HepG2 (cell line): Measurements from ENCODE around the gene MRI1. TPM values are rescaled to one million over a fixed set of nuclear protein-coding genes. Genes with fewer than 3 reads are reported as not detected.
A peak's percentile ranks its signal among the peaks of the same experiment; 100 is the strongest.

Experiments used
- ATAC-seq: fragments of 200-7000 bp; cut with Tn5 transposase; 3 replicates; pipeline ENCODE4 v1.9.1; 2020; ENCODE audit warnings: mild to moderate bottlenecking, moderate library complexity
- BruUV-seq: library from RNA; stranded (reverse); fragments of 400-500 nt; replicated peaks from 2 replicates; lab custom pipeline; 2021; lab: Mats Ljungman, UMichigan
- CTCF ChIA-PET: fragments of 300-600 bp; formaldehyde crosslinking; extraction: SDS; loops from one replicate; lab custom pipeline; 2021; ENCODE audit warnings: low total read pairs, inconsistent platforms, low intra/inter-chr PET ratio; lab: Yijun Ruan, JAX
- POLR2A ChIA-PET: fragments of 350-600 bp; sonication (Branson Sonifier 250); formaldehyde crosslinking; loops from one replicate; lab custom pipeline; 2020; ENCODE audit warnings: antibody characterized with exemption, inconsistent platforms; lab: Yijun Ruan, JAX
- DNase-seq: peaks from one replicate; pipeline ENCODE4 v3.0.0-alpha.2; 2015; ENCODE audit warnings: low spot score
- FAIRE-seq: peaks from 3 replicates; lab custom pipeline; 2011; peaks lifted over from hg19 to GRCh38; lab: Jason Lieb, UNC
- H2AFZ ChIP-seq: one replicate; pipeline ENCODE4 v1.6.1; 2011; ENCODE audit warnings: low read length, inconsistent platforms
- H3K27ac ChIP-seq: fragments of 300-600 bp; 3 replicates; pipeline ENCODE4 v1.8.0; 2011; ENCODE audit warnings: mixed run types, mild to moderate bottlenecking, mixed read lengths, low read length, inconsistent platforms; ENCODE audit not compliant: insufficient read depth; ENCODE audit errors: extremely low read length
- H3K27me3 ChIP-seq, 2 experiments: fragments of 200-600 bp in 1 of 2; 2 replicates in 1 of 2; 3 replicates in 1 of 2; pipeline versions ENCODE4 v1.6.0 to v1.8.0; 2011; ENCODE audit warnings: low read length in 2 of 2, mild to moderate bottlenecking in 2 of 2, moderate library complexity in 2 of 2, inconsistent platforms in 1 of 2; ENCODE audit not compliant: insufficient read depth in 2 of 2, control insufficient read depth in 1 of 2
- H3K36me3 ChIP-seq, 2 experiments: fragments of 200-600 bp in 1 of 2; replicated peaks in 1 of 2; 2 replicates in 1 of 2; 3 replicates in 1 of 2; pipeline versions ENCODE4 v1.5.1 to v1.8.0; 2011; ENCODE audit warnings: low read length in 2 of 2, inconsistent platforms in 1 of 2; ENCODE audit not compliant: insufficient read depth in 2 of 2, control insufficient read depth in 1 of 2
- H3K4me1 ChIP-seq: 2 replicates; pipeline ENCODE4 v1.5.1; 2012; ENCODE audit warnings: low read length, inconsistent platforms; ENCODE audit not compliant: insufficient read depth
- H3K4me2 ChIP-seq: 2 replicates; pipeline ENCODE4 v1.6.0; 2011; ENCODE audit warnings: low read depth, low read length, inconsistent platforms
- H3K4me3 ChIP-seq, 3 experiments: fragments of 200-600 bp in 1 of 3; sonication (generic), shearing (Covaris generic) in 1 of 3; replicated peaks in 1 of 3; 2 replicates each; pipeline ENCODE4 v1.5.1; 2011 to 2016; ENCODE audit warnings: low read length in 3 of 3, inconsistent platforms in 2 of 3, low read depth in 2 of 3, mild to moderate bottlenecking in 2 of 3, control low read depth in 1 of 3, mixed read lengths in 1 of 3; ENCODE audit not compliant: insufficient read depth in 1 of 3
- H3K79me2 ChIP-seq: one replicate; pipeline ENCODE4 v1.6.1; 2011; ENCODE audit warnings: low read length, inconsistent platforms; ENCODE audit not compliant: insufficient read depth
- H3K9ac ChIP-seq: 2 replicates; pipeline ENCODE4 v1.6.0; 2011; ENCODE audit warnings: mild to moderate bottlenecking, low read depth, low read length, inconsistent platforms; ENCODE audit not compliant: insufficient read depth
- H3K9me3 ChIP-seq: 2 replicates; pipeline ENCODE4 v1.5.1; 2012; ENCODE audit warnings: mild to moderate bottlenecking, low read length
- H4K20me1 ChIP-seq: 2 replicates; pipeline ENCODE4 v1.6.0; 2011; ENCODE audit warnings: inconsistent platforms, mild to moderate bottlenecking, low read length, moderate library complexity; ENCODE audit not compliant: insufficient read depth
- ARNTL ChIP-seq: sonication (generic); formaldehyde crosslinking; IDR thresholded peaks from 2 replicates; pipeline ENCODE4 v1.4.0; 2020; ENCODE audit warnings: mild to moderate bottlenecking, missing genetic modification reagents
- ATF7 ChIP-seq, 2 experiments: fragments of 450-650 bp in 1 of 2; sonication (generic) in 1 of 2; formaldehyde crosslinking in 1 of 2; IDR thresholded peaks; 2 replicates each; pipeline versions ENCODE4 v1.4.0 to v1.6.1; 2016 to 2020; ENCODE audit warnings: antibody characterized with exemption in 1 of 2, mild to moderate bottlenecking in 1 of 2, missing genetic modification reagents in 1 of 2
- MAZ ChIP-seq, 2 experiments: sonication (generic) in 1 of 2; formaldehyde crosslinking in 1 of 2; IDR thresholded peaks; 2 replicates each; pipeline versions ENCODE4 v1.5.0 to v1.6.1; 2012 to 2020; ENCODE audit warnings: low read depth in 2 of 2, mild to moderate bottlenecking in 2 of 2, borderline replicate concordance in 1 of 2, improper control_type of control experiment in 1 of 2, low read length in 1 of 2, missing genetic modification reagents in 1 of 2, moderate library complexity in 1 of 2
- ZGPAT ChIP-seq: IDR thresholded peaks from 2 replicates; pipeline ENCODE4 v1.6.1; 2016; ENCODE audit warnings: mild to moderate bottlenecking
- ZNF317 ChIP-seq: sonication (generic); formaldehyde crosslinking; IDR thresholded peaks from 2 replicates; pipeline ENCODE4 v1.5.0; 2020; ENCODE audit warnings: mild to moderate bottlenecking, missing genetic modification reagents
- ZNF33A ChIP-seq: sonication (generic); formaldehyde crosslinking; IDR thresholded peaks from 2 replicates; pipeline ENCODE4 v1.5.1; 2020; ENCODE audit warnings: missing genetic modification reagents, mild to moderate bottlenecking, moderate library complexity, borderline replicate concordance
- ZNF550 ChIP-seq: sonication (generic); formaldehyde crosslinking; IDR thresholded peaks from 2 replicates; pipeline ENCODE4 v1.4.0; 2020; ENCODE audit warnings: mild to moderate bottlenecking, missing genetic modification reagents, borderline replicate concordance
- ZNF782 ChIP-seq: sonication (generic); formaldehyde crosslinking; IDR thresholded peaks from 2 replicates; pipeline ENCODE4 v1.4.0; 2020; ENCODE audit warnings: missing genetic modification reagents, mild to moderate bottlenecking, borderline replicate concordance
- WGBS: methylation state at CpG from one replicate; pipeline ENCODE4 v1.1.6; 2017; ENCODE audit warnings: low lambda C conversion rate; 5-methylcytosine and 5-hydroxymethylcytosine counted together
- in situ Hi-C: cut with HindIII; loops from 2 replicates; pipeline ENCODE4 v1.10.0; 2017; ENCODE audit warnings: low pct_unique_long_range_greater_than_20kb; ENCODE audit not compliant: extremely low pct_ligation_motif_present
- intact Hi-C: fragments of 100-400 bp; cut with micrococcal nuclease; formaldehyde crosslinking; loops from one replicate; pipeline ENCODE4 v1.10.0; 2022; ENCODE audit not compliant: unreplicated experiment
- polyA plus RNA-seq, 8 experiments: library from polyadenylated mRNA; depleted of rRNA in 3 of 8; stranded (reverse) in 7 of 8; unstranded in 1 of 8; fragments of >200 nt; fragmentation: Illumina TruSeq in 4 of 8; extraction: Trizol in 4 of 8; gene quantifications; 2 replicates each; pipeline versions ENCODE4 v1.2.1 to v1.2.3, GENCODE V29; 2011 to 2016; ENCODE audit warnings: low read depth in 4 of 8, missing spikeins in 1 of 8, mixed read lengths in 1 of 8; ENCODE audit not compliant: insufficient read depth in 1 of 8
- total RNA-seq, 5 experiments: library from RNA; depleted of rRNA; stranded (reverse); fragments of >200 nt; fragmentation: Illumina TruSeq; extraction: Trizol; gene quantifications; 2 replicates each; pipeline ENCODE4 v1.2.3, GENCODE V29; 2016; ENCODE audit warnings: low read depth in 1 of 5

The MRI1 gene
- total and polyA plus RNA-seq, 2 of the 13 experiments (the other 11 are each of a cell fraction or from before 2014, with no cell fraction given): 20.1 to 20.6 TPM

- Histone ChIP-seq H3K9me3 (no peaks in the 10 kb centered on the region), H3K4me3 (no peak overlapping the region), H2AFZ (no peak overlapping the region), H3K36me3 (no peaks in the 10 kb centered on the region), H3K4me2 (no peak overlapping the region), H3K9ac (no peak overlapping the region), H3K79me2 (peaks cover 6% of the 10 kb centered on the region), H3K4me1 (peaks cover 39% of the 10 kb centered on the region), H3K27me3 (no peaks in the 10 kb centered on the region), H3K27ac (no peak overlapping the region), H4K20me1 (no peaks in the 10 kb centered on the region)
- in situ Hi-C loops: loop anchor here (10.0 kb wide), 1 partner anchor 453 kb away; no protein-coding TSS in a partner anchor
- DNase-seq (no peak), ATAC-seq (no peak), FAIRE-seq (no peak)
- 74% methylated on average over 7 of the region's 8 CpGs for WGBS
- POLR2A ChIA-PET: no interaction called here
- intact Hi-C loops: no loop called here
- BruUV-seq: no TSS peak
- CTCF ChIA-PET: no interaction called here
- TF ChIP-seq ATF7 (IDR thresholded peaks at IDR 0.05) (peak; percentile 73), ATF7 (CRISPR knock-in tag; IDR thresholded peaks at IDR 0.05) (no peak), ZNF782 (CRISPR knock-in tag) (no peak)
Measured at GRCh38 chr19:13727798-13728197, 36.5 kb upstream of the MRI1 start.

- no TSS peak for BruUV-seq
- ATAC-seq: no peak
Measured at GRCh38 chr19:13729859-13730258, 34.5 kb upstream of the MRI1 start.

More at GRCh38 chr19:13729859-13730258, 34.5 kb upstream of the MRI1 start:
- no peak overlapping the region for H3K4me2 ChIP-seq
- in situ Hi-C loops: loop anchor here (10.0 kb wide), 1 partner anchor 455 kb away; no protein-coding TSS in a partner anchor
- DNase-seq: no peak
- no peak for TF ChIP-seq ZNF550 (CRISPR knock-in tag)
- no peak for TF ChIP-seq ZNF317 (CRISPR knock-in tag)
- TF ChIP-seq ZNF33A: no peak
- no peak for TF ChIP-seq MAZ (IDR thresholded peaks at IDR 0.05; ENCODE audit: borderline replicate concordance, low read depth, low read length)
- TF ChIP-seq MAZ (CRISPR knock-in tag; IDR thresholded peaks at IDR 0.05; ENCODE audit: low read depth): no peak
- TF ChIP-seq ZGPAT (CRISPR knock-in tag): no peak
- no peak for TF ChIP-seq ARNTL
- TF ChIP-seq, all 625 proteins: peak for 0
- Histone ChIP-seq H3K9ac (no peak overlapping the region), H3K79me2 (peaks cover 6% of the 10 kb centered on the region), H3K9me3 (no peaks in the 10 kb centered on the region), H3K4me3 (no peak overlapping the region), H2AFZ (no peak overlapping the region), H3K27me3 (no peaks in the 10 kb centered on the region), H4K20me1 (no peaks in the 10 kb centered on the region), H3K36me3 (no peaks in the 10 kb centered on the region), H3K4me1 (peaks cover 33% of the 10 kb centered on the region), H3K27ac (no peak overlapping the region)
- ChIA-PET CTCF (no interaction called here), POLR2A (interaction anchor here (0.6 to 3.0 kb wide), 3 partner anchors 18 to 108 kb away, joined by 3 to 43 read pairs (median 3); a partner anchor contains a TSS)
- no peak for FAIRE-seq
- intact Hi-C loops: no loop called here
- WGBS: 77% methylated on average over 2 of the region's 2 CpGs
